NCI-H2227 (cell line): ENCODE data around the gene CLEC16A.
A peak's percentile ranks its signal among the peaks of the same experiment; 100 is the strongest.

Source experiments
- DNase-seq: peaks from one replicate; lab custom pipeline; 2025; ENCODE audit not compliant: unreplicated experiment; lab: John Stamatoyannopoulos, UW

CLEC16A gene

GRCh38 chr16:11135464-11135973 lies 191.2 kb downstream of the CLEC16A start:
- no peak for DNase-seq

- DNase-seq = peak; percentile 20
These were observed 192.2 kb downstream of the CLEC16A start for GRCh38 chr16:11136600-11136999.

- DNase-seq = no peak
These were observed 193.8 kb downstream of the CLEC16A start for GRCh38 chr16:11138022-11138768.

GRCh38 chr16:11138769-11139325 lies 194.5 kb downstream of the CLEC16A start:
- DNase-seq = no peak

DNA sequence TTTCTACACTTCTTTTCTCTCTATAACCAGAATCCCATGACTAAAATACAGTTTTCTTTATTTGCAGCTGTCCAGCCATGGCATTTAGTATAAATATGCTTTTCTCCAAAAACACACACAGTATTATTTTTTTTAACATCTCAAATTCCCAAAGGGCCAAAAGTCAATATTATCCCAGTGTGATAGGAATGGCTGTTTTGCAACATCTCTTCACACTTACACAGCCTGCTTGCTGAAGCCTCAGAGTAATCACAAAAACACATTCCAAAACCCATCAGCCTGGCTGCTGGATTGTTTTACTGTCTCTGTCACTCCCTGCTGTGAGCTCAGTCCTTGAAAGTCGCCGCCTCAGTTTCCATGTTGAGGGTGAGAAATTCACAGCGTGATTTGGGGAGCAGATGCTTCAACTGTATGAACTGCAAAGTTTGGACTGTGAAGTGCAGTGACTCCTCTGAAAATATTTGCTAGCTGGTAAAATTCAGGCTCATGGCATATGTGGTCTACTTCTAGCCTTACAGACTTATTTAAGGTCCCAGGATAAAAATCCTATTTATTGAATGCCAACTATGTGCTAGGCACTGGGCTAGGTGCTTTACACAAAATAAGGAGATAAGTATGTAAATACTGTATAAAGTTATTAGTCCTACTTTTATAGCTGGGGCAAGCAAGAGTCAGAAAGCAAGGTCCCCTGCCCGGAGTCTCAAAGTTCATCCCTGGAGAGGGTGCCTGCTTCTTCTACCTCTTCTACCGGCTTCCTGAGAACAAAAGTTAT lies 195.1 kb downstream of the CLEC16A start:
- DNase-seq = no peak

GRCh38 chr16:11140098-11140375 lies 195.7 kb downstream of the CLEC16A start:
- no peak for DNase-seq

DNA sequence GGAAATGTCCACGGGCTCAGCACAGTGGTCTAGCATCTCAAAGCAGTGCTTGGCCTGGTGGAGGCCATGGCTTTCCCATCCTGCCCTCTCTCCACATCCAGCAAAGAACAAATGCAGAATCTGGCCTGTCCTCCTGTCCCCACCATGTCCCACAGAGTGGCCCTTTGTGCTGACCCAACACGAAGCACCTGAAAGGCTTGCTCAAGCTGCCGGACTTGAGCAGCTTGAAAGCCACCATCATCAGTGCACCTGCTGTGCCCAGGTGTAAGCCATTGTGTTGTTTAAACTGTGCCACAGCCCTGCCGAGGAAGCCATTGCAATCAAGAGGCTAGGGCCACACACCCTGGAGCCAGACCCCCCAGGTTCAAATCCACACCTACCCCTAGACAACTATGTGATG lies 196.1 kb downstream of the CLEC16A start:
- no peak for DNase-seq

DNA sequence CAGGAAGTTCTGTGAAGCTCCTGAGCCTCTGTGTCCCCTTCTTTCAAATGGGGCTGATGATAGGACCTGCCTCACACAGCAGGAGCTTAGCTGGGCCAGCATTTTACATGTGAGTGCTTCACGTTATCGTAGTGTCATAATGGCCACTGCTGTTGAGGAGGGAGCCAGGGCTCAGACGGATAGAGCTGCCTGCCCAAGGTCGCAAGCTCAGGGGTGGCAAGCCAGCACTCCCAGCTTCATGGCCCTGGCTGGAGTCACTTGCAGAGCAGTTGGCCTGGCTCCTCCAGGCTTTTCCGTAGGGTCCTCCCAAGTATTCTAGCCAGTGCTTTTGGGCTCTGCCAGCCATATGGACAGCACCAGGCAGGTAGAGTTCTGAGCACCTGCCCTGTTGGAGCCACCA lies 196.5 kb downstream of the CLEC16A start:
- DNase-seq = no peak

DNA sequence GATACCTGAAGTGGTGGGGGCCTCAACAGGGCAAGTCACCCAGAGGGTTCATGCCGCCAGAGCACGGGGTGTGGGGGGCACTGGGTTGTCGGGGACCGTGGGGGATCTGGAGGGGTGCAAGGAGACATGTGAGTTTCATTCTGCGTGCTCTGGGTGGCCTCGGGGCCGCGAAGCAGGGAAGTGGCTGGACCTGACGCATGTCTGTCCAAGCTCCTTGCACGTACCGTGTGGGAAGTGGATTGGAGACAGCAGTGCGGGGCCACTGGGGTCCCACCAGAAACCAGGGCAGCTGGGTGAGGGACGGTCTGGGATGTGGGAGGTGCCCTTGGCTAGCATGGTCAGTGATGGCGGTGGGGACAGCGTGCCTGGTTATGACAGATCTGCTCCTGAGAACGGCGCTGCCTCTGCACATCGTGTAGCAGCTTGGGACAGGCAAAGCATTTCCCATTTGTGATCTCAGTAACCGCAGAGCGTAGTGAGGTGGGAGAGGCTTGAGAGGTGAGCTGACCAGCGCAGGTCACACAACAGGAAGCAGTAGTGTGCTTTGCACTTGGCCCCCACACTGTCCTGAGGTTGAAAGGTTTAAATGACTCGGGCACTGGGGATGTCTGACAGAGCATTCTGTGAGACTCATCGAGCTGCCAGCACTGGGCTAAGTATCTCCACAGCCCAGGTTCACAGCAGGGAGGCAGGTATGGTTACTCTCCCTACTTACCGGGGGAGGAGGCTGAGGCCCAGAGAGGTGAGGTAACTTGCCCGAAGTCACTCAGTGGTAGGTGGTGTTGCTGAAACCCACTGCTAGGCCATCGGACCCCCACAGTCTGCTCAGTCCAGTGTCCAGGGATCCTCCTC lies 197.3 kb downstream of the CLEC16A start:
- no peak for DNase-seq

DNA sequence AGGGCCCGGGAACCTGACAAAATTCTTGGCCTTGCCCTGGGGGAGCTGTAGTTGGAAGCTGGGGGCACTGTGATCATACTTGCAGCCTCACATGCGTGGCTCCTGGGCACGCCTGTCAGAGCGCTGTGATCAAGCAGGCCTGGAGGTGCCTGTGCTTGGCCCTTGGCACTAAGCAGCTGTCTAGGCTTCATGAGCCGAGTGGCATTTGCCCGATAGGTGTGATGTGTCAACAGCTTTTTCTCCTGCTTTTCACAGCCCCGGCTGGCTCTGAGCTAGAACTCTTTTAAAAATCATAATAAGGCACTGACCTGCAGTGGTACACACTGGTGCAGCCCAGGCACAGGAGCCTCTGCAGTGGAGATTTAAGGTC lies 197.9 kb downstream of the CLEC16A start:
- DNase-seq = no peak

- DNase-seq = no peak
These were observed 198.6 kb downstream of the CLEC16A start for GRCh38 chr16:11142951-11143350.

DNA sequence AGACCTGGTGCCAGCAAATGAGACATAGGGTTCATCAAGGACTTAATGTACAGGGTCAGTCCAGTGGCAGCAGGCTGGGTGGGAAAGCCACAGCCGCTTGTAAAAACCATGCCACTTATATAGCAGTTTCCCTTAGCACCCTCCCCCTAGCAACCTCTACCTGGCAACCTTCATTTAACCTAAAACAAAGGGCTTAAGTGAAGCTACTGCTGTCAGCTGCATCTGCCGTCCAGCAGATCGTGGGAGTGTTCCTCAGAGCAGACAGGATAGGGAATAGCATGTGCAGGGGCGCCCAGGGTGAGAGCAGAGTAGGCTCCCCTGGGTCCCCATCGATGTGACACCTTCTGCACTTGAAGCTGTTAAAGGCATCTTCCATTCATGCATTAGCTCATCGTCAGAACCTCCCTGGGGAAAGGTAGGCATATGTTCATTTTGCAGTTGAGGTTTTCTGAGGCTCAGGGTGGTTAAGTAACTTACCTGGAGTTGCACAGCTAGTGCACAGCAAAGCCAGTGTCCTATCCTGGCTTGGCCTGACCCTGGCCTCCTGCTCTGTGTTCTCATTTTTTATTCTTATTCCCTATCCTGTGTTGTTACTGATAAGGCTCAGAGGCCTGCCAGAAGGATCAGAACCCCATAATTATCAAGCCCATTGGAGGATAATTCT lies 199.1 kb downstream of the CLEC16A start:
- no peak for DNase-seq

GRCh38 chr16:11144122-11144521 lies 199.8 kb downstream of the CLEC16A start:
- no peak for DNase-seq

- no peak for DNase-seq
These were observed 200.9 kb downstream of the CLEC16A start for GRCh38 chr16:11145173-11145818.

GRCh38 chr16:11145819-11146211 lies 201.5 kb downstream of the CLEC16A start:
- DNase-seq = no peak

- no peak for DNase-seq
These were observed 202.8 kb downstream of the CLEC16A start for GRCh38 chr16:11147033-11147753.

DNA sequence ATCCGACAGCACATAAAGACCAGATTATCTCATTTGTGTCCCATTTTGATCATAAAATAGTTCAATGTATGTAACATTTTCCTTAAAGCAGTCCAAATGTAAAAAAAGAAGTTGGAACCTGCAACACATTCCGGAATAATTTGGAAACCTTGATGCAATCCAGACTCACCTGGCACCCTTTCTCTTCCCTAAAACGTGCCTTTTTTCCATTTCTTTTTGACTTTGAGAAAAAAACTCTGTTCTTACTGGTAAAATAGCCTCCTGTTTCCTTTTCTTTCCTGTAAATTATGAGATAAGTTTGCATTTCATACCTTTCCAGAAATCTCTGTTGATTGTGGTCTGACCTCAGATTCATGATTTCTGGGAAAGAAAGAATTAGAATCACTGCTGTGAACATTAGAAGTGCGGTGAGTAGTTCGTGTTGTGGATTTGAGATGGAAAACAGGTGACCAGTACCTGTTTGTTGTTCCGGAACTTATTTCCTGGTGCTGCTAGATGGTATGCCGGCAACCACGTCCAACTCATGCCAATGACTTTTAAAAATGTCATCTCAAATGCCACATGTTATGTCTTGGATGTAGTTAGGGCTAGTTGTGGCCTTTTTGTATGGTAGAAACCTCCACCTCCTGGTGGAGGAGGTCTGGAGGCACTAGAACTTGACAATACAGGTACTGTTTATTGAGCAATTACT lies 203.5 kb downstream of the CLEC16A start:
- DNase-seq = no peak

DNA sequence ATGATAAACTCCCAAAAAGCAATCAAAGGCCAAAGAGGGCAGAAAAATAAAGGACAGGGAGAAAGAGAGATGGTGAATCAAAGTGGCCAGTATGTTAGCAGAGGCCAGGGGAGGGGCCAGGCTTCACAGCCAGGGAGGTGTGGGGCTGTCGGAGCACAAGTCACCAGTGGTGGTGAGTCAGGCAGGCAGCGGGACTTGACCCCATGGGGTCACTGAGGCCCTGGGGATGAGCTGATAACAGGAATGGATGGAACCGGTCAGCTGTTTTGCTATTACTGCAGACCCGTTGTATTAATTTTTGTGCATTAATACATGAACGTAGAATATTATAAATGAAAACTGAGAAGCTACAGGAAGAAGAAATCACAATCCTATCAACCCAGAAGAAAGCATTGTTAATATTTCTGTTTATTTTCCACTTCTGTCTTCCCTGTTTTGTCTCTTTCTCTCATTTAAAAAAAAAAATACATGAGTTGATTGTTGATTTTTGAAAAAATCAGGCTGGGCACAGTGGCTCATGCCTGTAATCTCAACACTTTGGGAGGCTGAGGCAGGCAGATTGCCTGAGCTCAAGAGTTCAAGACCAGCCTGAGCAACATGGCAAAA lies 204.8 kb downstream of the CLEC16A start:
- DNase-seq = no peak

- DNase-seq = no peak
These were observed 205.8 kb downstream of the CLEC16A start for GRCh38 chr16:11150190-11150589.
